PC-3 (cell line): ENCODE results near the gene IFNA8. TPM values are rescaled to one million over a fixed set of nuclear protein-coding genes. Genes with fewer than 3 reads are reported as not detected.
"Not testable (repeated sequence)": the region's sequence is repeated elsewhere in the genome, so short reads cannot be mapped to it uniquely, and the experiment has no call there.

ENCODE experiments used
- ATAC-seq: fragments of 200-7000 bp; cut with Tn5 transposase; 2 replicates; pipeline ENCODE4 v1.9.1; 2020; ENCODE audit warnings: mild to moderate bottlenecking, moderate library complexity
- BruUV-seq: library from RNA; stranded (reverse); fragments of 400-500 nt; replicated peaks from 2 replicates; lab custom pipeline; 2021; lab: Mats Ljungman, UMichigan
- CTCF ChIA-PET: fragments of 300-600 bp; sonication (Branson Sonifier 250); formaldehyde crosslinking; loops from one replicate; lab custom pipeline; 2022; ENCODE audit warnings: antibody characterized with exemption; lab: Charles Lee
- POLR2A ChIA-PET: fragments of 300-600 bp; sonication (Branson Sonifier 250); formaldehyde crosslinking; loops from one replicate; lab custom pipeline; 2022; ENCODE audit warnings: antibody characterized with exemption; ENCODE audit not compliant: unreplicated experiment; lab: Charles Lee
- DNase-seq: peaks from one replicate; pipeline ENCODE4 v3.0.0-alpha.2; 2015
- H2AFZ ChIP-seq: fragments of 300-600 bp; sonication (generic); 2 replicates; pipeline ENCODE4 v1.6.0; 2016; ENCODE audit warnings: antibody characterized with exemption, low read length
- H3F3A ChIP-seq: fragments of 300-600 bp; sonication (generic); one replicate; pipeline ENCODE4 v1.6.0; 2017; ENCODE audit warnings: antibody characterized with exemption, low read length, control low read depth, mild to moderate bottlenecking; ENCODE audit not compliant: unreplicated experiment
- H3K27ac ChIP-seq: fragments of 300-600 bp; sonication (generic); 2 replicates; pipeline ENCODE4 v1.5.1; 2016; ENCODE audit warnings: mild to moderate bottlenecking, low read length
- H3K27me3 ChIP-seq: fragments of 300-600 bp; sonication (generic); 2 replicates; pipeline ENCODE4 v1.6.1; 2016; ENCODE audit warnings: low read length, mixed read lengths
- H3K36me3 ChIP-seq: fragments of 300-600 bp; sonication (generic); 2 replicates; pipeline ENCODE4 v1.6.1; 2016; ENCODE audit warnings: low read depth, mixed run types, low read length, mixed read lengths
- H3K4me1 ChIP-seq: fragments of 300-600 bp; sonication (generic); 2 replicates; pipeline ENCODE4 v1.5.1; 2016; ENCODE audit warnings: low read length; ENCODE audit not compliant: insufficient read depth
- H3K4me2 ChIP-seq: fragments of 300-600 bp; sonication (generic); 2 replicates; pipeline ENCODE4 v1.6.0; 2016; ENCODE audit warnings: low read length
- H3K4me3 ChIP-seq: fragments of 300-600 bp; sonication (generic); 2 replicates; pipeline ENCODE4 v1.5.1; 2016; ENCODE audit warnings: mild to moderate bottlenecking, low read length, mixed read lengths
- H3K79me2 ChIP-seq: fragments of 300-600 bp; sonication (generic); 2 replicates; pipeline ENCODE4 v1.6.1; 2017; ENCODE audit warnings: low read length, mixed read lengths
- H3K9ac ChIP-seq: fragments of 300-600 bp; sonication (generic); 2 replicates; pipeline ENCODE4 v1.6.0; 2016; ENCODE audit warnings: mild to moderate bottlenecking, low read length
- H3K9me2 ChIP-seq: fragments of 300-600 bp; sonication (generic); replicated peaks from 2 replicates; pipeline ENCODE4 v1.6.1; 2016; ENCODE audit warnings: mixed run types, low read length, mixed read lengths
- H3K9me3 ChIP-seq: fragments of 300-600 bp; sonication (generic); 2 replicates; pipeline ENCODE4 v1.6.1; 2016; ENCODE audit warnings: low read length, mixed read lengths
- H4K20me1 ChIP-seq: fragments of 300-600 bp; sonication (generic); 2 replicates; pipeline ENCODE4 v1.6.1; 2016; ENCODE audit warnings: low read length, mixed read lengths
- EZH2 ChIP-seq: fragments of 300-600 bp; sonication (generic); IDR thresholded peaks from one replicate; pipeline ENCODE4 v1.6.1; 2017; ENCODE audit warnings: antibody characterized with exemption, mild to moderate bottlenecking, low read length; ENCODE audit not compliant: unreplicated experiment
- EZH2phosphoT487 ChIP-seq: fragments of 300-600 bp; sonication (generic); IDR thresholded peaks from 2 replicates; pipeline ENCODE4 v1.6.1; 2018; ENCODE audit warnings: mild to moderate bottlenecking, antibody characterized with exemption, low read length, borderline replicate concordance
- intact Hi-C: fragments of 100-400 bp; cut with micrococcal nuclease; formaldehyde crosslinking; loops from 2 replicates; pipeline ENCODE4 v1.9.0; 2023
- total RNA-seq: library from RNA; depleted of rRNA; stranded (reverse); fragments of >200 nt; gene quantifications from 2 replicates; pipeline ENCODE4 v1.2.3, GENCODE V29; 2014
- TF ChIP-seq, protein P1 (sequence below): fragments of 300-600 bp; sonication (generic); conservative IDR thresholded peaks from 2 replicates; pipeline ENCODE4 v1.5.1; 2017; ENCODE audit warnings: antibody characterized with exemption, low read depth, mild to moderate bottlenecking, low read length

IFNA8 gene
- total RNA-seq, 1 experiment from 2014 or later: not detected

DNA sequence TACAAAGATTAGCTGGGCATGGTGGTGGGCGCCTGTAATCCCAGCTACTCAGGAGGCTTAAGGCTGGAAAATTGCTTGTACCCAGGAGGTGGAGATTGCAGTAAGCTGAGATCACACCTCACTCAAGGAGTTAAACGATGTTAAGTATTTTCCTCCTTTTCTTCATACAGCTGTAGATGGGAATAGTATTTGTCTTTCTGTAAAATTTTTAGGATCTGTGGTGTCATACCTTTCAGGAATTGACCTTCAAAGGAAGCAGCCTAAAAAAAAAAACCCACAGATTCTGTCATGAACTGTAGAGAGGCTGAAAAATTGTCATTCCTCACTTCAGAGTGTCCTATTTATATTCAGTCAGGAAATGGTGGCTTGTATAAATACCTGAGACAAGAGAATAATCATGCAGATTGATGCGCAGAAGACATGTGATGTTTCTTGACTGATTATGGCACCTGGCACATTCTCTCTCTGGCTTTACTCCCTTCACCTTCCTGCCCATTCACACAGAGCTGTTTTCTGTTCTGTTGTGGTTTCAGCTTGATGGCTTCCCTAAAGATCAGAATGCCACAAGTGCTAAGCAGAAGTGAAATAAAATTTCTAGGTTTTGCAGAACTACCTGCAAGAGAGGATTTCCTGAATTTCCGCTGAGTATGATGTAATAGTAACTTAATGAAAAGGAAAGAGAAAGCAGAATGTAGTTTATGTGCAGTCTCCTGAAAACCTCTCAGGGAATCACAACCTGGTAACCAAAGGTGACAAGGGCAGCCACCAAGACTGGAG, 35.1 kb downstream of the IFNA8 start:
- Histone ChIP-seq H3K27me3 (no peaks in the 10 kb centered on the region), H3K9me3 (no peaks in the 10 kb centered on the region), H3K36me3 (no peaks in the 10 kb centered on the region), H3K4me2 (no peak overlapping the region), H3K79me2 (no peaks in the 10 kb centered on the region), H3F3A (no peaks in the 10 kb centered on the region), H2AFZ (no peak overlapping the region), H3K4me3 (no peak overlapping the region), H3K4me1 (no peaks in the 10 kb centered on the region), H3K27ac (no peak overlapping the region), H4K20me1 (no peaks in the 10 kb centered on the region), H3K9ac (no peak overlapping the region), H3K9me2 (no peaks in the 10 kb centered on the region)
- no peak for DNase-seq
- ChIA-PET POLR2A (no interaction called here), CTCF (no interaction called here)
- TF ChIP-seq EZH2phosphoT487 (no peak), EZH2 (no peak)
- TF ChIP-seq, protein P1, sequence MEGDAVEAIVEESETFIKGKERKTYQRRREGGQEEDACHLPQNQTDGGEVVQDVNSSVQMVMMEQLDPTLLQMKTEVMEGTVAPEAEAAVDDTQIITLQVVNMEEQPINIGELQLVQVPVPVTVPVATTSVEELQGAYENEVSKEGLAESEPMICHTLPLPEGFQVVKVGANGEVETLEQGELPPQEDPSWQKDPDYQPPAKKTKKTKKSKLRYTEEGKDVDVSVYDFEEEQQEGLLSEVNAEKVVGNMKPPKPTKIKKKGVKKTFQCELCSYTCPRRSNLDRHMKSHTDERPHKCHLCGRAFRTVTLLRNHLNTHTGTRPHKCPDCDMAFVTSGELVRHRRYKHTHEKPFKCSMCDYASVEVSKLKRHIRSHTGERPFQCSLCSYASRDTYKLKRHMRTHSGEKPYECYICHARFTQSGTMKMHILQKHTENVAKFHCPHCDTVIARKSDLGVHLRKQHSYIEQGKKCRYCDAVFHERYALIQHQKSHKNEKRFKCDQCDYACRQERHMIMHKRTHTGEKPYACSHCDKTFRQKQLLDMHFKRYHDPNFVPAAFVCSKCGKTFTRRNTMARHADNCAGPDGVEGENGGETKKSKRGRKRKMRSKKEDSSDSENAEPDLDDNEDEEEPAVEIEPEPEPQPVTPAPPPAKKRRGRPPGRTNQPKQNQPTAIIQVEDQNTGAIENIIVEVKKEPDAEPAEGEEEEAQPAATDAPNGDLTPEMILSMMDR: no peak
- no TSS peak for BruUV-seq
- no peak for ATAC-seq
- intact Hi-C loops: no loop called here

DNA sequence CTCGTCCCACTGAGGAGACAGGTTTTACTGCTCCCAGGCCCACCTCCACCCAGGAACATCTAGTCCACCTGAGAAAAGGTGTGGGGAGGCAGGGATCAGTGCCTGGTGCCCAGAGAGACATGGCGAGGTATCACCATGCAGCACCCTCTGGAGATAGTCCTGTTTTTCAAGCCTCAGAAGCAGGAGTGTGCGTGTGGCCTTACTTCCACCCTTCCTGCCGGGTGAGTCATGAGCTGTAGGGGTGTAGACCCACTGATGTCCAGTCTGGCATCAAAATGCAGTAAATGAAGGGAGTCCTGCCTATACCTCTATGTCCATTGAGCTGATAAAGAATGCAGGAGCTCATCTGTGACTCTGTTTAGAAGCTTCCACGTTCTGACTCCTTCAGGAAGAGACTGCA, 40.4 kb downstream of the IFNA8 start:
- H3F3A ChIP-seq, H4K20me1 ChIP-seq, H2AFZ ChIP-seq, CTCF ChIA-PET, H3K36me3 ChIP-seq, H3K79me2 ChIP-seq, H3K27me3 ChIP-seq, BruUV-seq, H3K27ac ChIP-seq, H3K4me3 ChIP-seq, H3K4me1 ChIP-seq, intact Hi-C loops, H3K9ac ChIP-seq, POLR2A ChIA-PET, H3K9me2 ChIP-seq, H3K4me2 ChIP-seq, H3K9me3 ChIP-seq: not testable (repeated sequence)
- peak; percentile 7 for DNase-seq
- ATAC-seq: peak; percentile 44

DNA sequence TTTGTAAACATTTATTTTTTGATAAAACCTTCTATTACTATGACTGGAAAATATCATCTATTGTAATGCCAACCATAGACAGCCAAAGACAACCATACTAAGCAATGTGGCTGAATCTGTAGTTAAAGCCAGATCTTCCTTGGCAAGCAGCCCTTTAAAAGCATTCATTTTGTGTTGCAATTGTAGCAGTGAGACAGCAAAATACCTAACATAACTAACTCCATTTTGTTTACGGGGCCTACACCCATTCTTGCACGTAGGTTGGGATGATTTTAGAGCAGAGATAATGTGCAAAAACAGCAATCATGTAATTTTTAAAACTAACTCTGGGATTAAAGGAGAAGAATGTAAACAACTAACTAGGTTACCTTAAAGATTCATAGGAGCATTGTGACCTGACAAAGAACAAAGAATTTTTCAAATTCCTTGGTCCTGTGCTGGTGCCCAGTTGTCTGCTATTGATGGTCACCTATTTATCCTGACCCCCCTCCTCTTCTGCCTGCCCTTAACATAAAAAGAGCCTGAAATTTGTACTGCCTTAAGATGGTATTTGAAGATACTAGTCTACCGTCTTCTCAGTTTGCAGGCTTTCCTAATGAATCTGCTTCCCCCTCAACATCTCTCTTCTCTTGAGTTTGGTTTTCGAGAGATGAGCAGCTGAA, 41.9 kb downstream of the IFNA8 start:
- intact Hi-C loops: no loop called here
- no peaks in the 10 kb centered on the region for H4K20me1 ChIP-seq
- no peaks in the 10 kb centered on the region for H3K79me2 ChIP-seq
- H3K9me3 ChIP-seq: no peaks in the 10 kb centered on the region
- no peaks in the 10 kb centered on the region for H3K9me2 ChIP-seq
- ATAC-seq: no peak
- ChIA-PET POLR2A (no interaction called here), CTCF (no interaction called here)
- no peak for TF ChIP-seq EZH2
- TF ChIP-seq, protein P1: no peak
- no peak for TF ChIP-seq EZH2phosphoT487
- no TSS peak for BruUV-seq
- H3F3A ChIP-seq: no peaks in the 10 kb centered on the region
- H2AFZ ChIP-seq: no peak overlapping the region
- DNase-seq: no peak
- no peaks in the 10 kb centered on the region for H3K36me3 ChIP-seq
- no peaks in the 10 kb centered on the region for H3K27me3 ChIP-seq
- no peak overlapping the region for H3K9ac ChIP-seq
- no peak overlapping the region for H3K4me2 ChIP-seq
- H3K4me3 ChIP-seq: no peak overlapping the region
- H3K4me1 ChIP-seq: peaks cover 17% of the 10 kb centered on the region
- no peak overlapping the region for H3K27ac ChIP-seq
